ENCODE measurements around the gene SUGCT.

GRCh38 chr7:40876601-40877000 lies 741.8 kb downstream of the SUGCT start:
- no peak for TF ChIP-seq POLR2A (IDR thresholded peaks at IDR 0.05)
- TF ChIP-seq, protein P1, sequence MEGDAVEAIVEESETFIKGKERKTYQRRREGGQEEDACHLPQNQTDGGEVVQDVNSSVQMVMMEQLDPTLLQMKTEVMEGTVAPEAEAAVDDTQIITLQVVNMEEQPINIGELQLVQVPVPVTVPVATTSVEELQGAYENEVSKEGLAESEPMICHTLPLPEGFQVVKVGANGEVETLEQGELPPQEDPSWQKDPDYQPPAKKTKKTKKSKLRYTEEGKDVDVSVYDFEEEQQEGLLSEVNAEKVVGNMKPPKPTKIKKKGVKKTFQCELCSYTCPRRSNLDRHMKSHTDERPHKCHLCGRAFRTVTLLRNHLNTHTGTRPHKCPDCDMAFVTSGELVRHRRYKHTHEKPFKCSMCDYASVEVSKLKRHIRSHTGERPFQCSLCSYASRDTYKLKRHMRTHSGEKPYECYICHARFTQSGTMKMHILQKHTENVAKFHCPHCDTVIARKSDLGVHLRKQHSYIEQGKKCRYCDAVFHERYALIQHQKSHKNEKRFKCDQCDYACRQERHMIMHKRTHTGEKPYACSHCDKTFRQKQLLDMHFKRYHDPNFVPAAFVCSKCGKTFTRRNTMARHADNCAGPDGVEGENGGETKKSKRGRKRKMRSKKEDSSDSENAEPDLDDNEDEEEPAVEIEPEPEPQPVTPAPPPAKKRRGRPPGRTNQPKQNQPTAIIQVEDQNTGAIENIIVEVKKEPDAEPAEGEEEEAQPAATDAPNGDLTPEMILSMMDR (IDR thresholded peaks at IDR 0.05): no peak
